Fibroblast of the conjunctiva (primary cell): ENCODE data around the gene PARP6.
"Not testable (repeated sequence)": the region's sequence is repeated elsewhere in the genome, so short reads cannot be mapped to it uniquely, and the experiment has no call there.

Source experiments
- DNase-seq: peaks from one replicate; pipeline ENCODE4 v3.0.0-alpha.2; 2010; ENCODE audit warnings: low read depth

The PARP6 gene

GRCh38 chr15:72280751-72281150 is 8.4 kb upstream of the PARP6 start:
- DNase-seq: no peak

GRCh38 chr15:72278737-72279136 is 6.4 kb upstream of the PARP6 start:
- no peak for DNase-seq

GRCh38 chr15:72276326-72276700 is 4.0 kb upstream of the PARP6 start:
- DNase-seq: no peak

- DNase-seq: not testable (repeated sequence)
Observed at GRCh38 chr15:72275635-72276325, 3.4 kb upstream of the PARP6 start.

- DNase-seq: no peak
Observed at GRCh38 chr15:72272997-72273352, 621 bp upstream of the PARP6 start.

- no peak for DNase-seq
Observed at GRCh38 chr15:72271895-72272212, 500 bp downstream of the PARP6 start.

GRCh38 chr15:72271221-72271620 is 1.1 kb downstream of the PARP6 start:
- no peak for DNase-seq

- DNase-seq: no peak
Observed at GRCh38 chr15:72269739-72270138, 2.6 kb downstream of the PARP6 start.

GRCh38 chr15:72265031-72265430 is 7.3 kb downstream of the PARP6 start:
- no peak for DNase-seq

- DNase-seq: no peak
Observed at GRCh38 chr15:72252663-72253299, 19.6 kb downstream of the PARP6 start.

GRCh38 chr15:72249142-72249810 is 23.1 kb downstream of the PARP6 start:
- DNase-seq: no peak

GRCh38 chr15:72248514-72248913 is 23.8 kb downstream of the PARP6 start:
- no peak for DNase-seq

- DNase-seq: no peak
Observed at GRCh38 chr15:72242775-72243370, 29.5 kb downstream of the PARP6 start.

- DNase-seq: no peak
Observed at GRCh38 chr15:72239652-72240051, 32.7 kb downstream of the PARP6 start.

- no peak for DNase-seq
Observed at GRCh38 chr15:72238586-72238985, 33.8 kb downstream of the PARP6 start.

- DNase-seq: no peak
Observed at GRCh38 chr15:72237853-72238224, 34.5 kb downstream of the PARP6 start.

GRCh38 chr15:72237029-72237852 is 35.1 kb downstream of the PARP6 start:
- DNase-seq: peak; percentile 96

- no peak for DNase-seq
Observed at GRCh38 chr15:72236381-72237003, 35.9 kb downstream of the PARP6 start.

GRCh38 chr15:72235298-72235697 is 37.1 kb downstream of the PARP6 start:
- DNase-seq: no peak

GRCh38 chr15:72233769-72234168 is 38.6 kb downstream of the PARP6 start:
- no peak for DNase-seq

- DNase-seq: peak; percentile 67
Observed at GRCh38 chr15:72231833-72232478, 40.4 kb downstream of the PARP6 start.
